NCI-H1417 treated with DMSO at 0.1 percent for 48 hours (cell line): ENCODE results near the gene SMYD3.

ENCODE experiments used
- DNase-seq: peaks from one replicate; lab custom pipeline; 2025; lab: John Stamatoyannopoulos, UW

The SMYD3 gene

DNA sequence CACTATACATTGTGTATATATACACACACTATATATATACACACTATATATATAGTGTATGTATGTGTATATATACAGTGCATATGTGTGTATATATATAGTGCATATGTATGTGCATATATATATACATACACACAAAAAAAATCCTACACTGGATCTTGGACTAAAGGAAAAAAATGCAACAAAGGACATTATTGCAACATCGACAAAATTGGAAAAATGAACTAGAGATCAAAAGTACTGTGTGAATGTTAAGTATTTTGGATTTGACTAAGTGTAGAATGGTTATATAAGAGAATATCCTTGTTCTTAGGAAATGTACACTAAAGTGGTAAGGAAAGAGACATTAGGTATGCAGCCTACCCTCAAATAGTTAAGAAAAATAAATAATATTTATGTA, 36.5 kb downstream of the SMYD3 start:
- DNase-seq: no peak

- DNase-seq: no peak
These were observed 44.1 kb downstream of the SMYD3 start for GRCh38 chr1:246462986-246463385.

DNA sequence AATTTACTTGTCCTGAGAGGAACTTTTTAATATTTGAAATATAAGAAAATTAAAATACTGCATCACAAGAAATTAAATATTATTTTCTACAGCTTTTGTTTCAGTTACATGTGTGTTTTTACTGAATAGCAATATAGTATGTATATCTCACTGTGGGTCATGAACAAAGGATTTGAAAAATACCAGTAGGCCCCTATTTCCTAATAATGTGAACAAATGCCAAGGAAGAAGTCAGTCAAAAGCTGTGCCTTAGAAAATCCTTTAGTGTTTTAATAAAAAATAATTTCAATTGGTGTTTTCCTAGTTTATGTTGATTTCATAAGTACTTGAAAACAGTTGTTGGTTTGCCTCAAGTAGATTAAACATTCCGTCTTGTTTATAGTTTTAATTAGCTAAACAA, 46.7 kb downstream of the SMYD3 start:
- no peak for DNase-seq

GRCh38 chr1:246459221-246459620, 47.9 kb downstream of the SMYD3 start:
- no peak for DNase-seq

DNA sequence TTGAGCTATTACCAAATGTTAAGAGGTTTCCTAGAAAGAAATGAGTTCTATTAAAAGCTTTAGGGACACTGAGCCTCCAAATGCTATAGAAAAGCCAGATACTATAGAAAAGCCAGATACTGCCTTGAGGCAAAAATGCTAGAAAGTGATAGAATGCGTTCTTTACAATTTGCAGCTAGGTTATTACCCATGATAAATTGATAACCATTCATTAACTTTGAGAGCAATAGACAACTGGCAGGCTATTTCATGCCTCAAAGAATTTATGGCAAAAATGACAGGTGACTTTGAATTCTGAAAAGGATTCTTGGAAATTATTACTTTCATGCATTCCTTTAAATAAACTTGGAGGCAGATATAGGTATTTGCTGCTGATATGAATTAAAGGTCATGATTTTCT, 51.6 kb downstream of the SMYD3 start:
- no peak for DNase-seq

DNA sequence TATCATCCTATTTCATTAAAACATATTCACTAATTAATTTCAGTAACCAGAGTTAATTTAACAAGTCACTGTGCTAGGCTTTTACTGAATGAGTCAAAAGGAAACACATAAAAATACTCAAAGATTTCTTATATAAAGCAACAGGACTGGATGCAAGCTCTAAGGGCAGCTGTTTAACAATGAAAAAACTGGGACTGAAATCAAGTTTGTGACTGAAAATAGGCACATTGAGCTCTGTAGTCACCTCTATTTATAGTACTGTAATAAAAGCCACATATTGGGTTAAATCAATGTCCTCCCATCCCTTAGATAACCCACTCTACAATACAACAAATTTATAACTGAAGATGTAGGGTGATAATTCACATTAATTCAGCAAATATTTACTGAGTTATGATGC, 52.4 kb downstream of the SMYD3 start:
- DNase-seq: no peak

DNA sequence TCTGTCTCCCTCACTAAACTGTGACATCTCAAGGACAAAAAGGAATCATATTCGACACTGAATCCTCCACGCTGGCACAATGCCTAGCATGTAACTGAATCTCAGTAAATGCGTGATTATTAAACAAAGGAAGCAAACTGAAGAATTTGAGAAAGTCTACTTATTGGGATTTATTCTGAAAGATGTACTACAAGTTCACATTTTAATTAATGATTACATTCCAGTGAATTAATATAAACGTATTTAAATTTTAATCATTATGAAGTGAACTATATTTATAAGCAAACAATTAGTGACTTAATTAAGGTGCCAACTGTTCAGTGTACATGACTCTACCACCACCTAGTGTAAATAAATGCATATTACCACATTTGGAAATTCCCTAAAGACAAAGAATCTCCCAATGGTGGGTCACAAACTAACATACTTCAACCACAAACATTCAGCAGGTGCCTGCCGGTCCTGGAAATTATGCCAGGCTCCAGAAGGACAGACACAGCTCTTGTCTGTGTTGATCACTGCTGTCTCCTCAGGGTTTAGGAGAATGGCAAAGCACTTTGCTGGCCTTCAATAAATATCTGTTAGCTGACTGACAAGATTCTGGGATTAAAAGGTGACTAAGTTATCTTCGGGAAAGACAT, 56.3 kb downstream of the SMYD3 start:
- peak; percentile 35 for DNase-seq

DNA sequence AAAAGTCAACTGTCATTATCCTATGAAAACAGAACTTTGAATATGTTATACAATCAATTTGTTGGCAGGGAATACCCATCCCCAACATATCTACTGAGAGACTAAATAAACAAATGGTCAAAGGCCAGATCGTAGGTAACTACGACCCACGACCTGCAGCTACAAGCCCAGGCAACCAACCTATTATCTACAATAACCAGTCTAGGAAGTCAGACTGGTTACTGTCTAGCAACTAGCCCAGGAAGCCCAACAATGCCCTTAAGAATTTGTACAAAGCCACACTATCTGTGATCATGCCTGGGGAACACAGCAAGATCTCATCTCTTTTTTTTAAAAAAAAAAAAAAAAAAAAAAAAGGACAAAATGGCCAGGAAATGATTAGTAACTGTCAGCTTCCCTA, 58.7 kb downstream of the SMYD3 start:
- DNase-seq: no peak

- DNase-seq: no peak
These were observed 59.6 kb downstream of the SMYD3 start for GRCh38 chr1:246447501-246447900.

DNA sequence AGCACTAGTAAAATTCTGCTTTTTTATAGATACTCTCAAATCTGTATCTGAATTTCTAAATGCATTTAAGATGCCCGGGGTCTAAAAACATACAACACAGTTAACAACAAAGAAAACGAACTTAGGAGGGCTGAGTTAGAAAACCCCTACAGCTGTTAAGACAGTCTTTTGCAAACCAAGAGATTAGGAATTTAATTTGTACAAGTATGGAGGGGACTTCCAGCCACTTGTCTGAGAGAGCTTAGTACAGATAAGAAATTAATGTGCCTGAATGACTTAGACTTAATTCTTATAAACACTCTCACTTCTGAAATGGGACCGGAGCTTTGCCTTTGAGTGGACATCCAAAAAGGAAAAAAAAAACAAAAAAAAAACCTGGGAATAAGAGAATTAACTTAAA, 61.6 kb downstream of the SMYD3 start:
- DNase-seq: no peak

GRCh38 chr1:246444617-246445016, 62.5 kb downstream of the SMYD3 start:
- DNase-seq: no peak

DNA sequence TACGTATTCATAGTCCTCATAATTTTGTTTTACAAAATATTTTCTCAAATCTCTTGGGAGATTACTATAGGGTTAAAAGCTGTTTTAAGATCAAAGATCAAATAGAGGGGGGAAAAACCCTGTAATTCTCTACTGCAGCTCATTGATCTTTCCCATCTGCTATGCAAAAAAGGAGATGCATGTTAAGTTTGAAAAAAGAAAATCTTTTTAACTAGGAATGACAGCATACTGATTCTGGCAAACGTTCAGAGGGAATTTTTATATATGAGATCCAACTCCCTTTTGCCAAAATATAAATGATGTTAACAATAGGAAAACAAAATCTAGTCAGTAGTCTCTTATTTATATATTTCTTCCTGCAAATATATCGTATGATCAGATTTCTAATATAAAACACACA, 69.1 kb downstream of the SMYD3 start:
- no peak for DNase-seq

- no peak for DNase-seq
These were observed 71.5 kb downstream of the SMYD3 start for GRCh38 chr1:246435421-246436041.

DNA sequence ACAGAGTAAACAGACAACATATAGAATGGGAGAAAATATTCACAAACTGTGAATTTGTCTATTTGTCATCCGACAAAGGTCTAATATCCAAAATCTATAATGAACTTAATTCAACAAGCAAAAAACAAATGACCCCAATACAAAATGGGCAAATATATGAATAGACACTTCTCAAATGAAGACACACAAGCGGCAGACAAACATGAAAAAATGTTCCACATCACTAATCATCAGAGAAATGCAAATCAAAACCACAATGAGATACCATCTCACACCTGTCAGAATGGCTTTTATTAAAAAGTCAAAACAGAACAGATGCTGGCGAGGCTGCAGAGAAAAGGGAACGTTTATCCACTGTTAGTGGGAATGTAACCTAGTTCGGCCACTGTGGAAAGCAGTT, 72.7 kb downstream of the SMYD3 start:
- DNase-seq: no peak

DNA sequence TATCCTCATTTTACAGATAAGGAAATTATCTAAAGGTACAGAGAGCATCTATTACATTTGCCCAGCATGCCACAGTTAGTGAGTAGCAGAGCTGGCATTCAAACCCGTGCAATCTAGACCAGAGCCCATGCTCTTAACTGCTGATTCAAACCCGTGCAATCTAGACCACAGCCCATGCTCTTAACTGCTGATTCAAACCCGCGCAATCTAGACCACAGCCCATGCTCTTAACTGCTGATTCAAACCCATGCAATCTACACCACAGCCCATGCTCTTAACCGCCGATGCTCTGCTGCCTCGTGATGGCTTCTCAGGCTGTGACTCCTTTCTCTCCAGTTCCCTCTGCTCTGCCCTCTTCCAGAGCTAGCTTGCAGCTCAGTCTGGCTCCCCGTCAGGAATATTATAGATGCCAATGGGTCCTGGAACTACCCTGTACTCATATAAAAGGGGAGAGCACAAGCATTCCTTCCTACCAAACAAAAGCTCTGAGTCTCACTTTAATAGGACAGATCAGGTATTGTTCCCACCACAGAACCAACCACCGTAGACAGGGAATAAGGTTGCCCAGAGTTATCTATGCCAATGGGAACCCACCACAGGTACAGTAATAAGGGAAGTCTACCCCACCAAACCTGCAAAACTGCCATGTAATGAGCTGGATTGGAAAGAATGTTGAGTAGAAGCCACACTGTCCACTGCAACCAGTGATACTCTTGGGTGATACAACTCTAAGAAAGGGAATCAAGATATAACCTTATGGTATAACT, 78.4 kb downstream of the SMYD3 start:
- DNase-seq: no peak

GRCh38 chr1:246427611-246428010, 79.5 kb downstream of the SMYD3 start:
- DNase-seq: no peak

DNA sequence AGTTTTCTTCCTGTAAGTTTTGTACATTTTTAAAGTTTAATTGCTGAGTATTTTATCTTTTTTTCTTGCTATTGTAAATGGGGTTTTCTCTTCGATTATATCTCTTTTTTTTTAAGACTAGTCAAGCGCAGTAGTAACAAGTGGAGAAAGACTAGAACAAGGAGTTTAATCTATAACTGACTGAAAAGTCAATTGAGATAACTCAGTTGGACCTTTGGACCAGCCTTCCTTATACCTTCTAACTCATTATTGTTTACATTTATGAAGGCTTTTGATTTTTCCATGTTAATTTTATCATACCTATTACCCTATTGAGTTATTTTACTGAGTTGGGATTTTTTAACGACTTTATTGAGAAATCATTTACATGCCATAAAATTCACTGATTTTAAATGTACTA, 81.2 kb downstream of the SMYD3 start:
- no peak for DNase-seq

DNA sequence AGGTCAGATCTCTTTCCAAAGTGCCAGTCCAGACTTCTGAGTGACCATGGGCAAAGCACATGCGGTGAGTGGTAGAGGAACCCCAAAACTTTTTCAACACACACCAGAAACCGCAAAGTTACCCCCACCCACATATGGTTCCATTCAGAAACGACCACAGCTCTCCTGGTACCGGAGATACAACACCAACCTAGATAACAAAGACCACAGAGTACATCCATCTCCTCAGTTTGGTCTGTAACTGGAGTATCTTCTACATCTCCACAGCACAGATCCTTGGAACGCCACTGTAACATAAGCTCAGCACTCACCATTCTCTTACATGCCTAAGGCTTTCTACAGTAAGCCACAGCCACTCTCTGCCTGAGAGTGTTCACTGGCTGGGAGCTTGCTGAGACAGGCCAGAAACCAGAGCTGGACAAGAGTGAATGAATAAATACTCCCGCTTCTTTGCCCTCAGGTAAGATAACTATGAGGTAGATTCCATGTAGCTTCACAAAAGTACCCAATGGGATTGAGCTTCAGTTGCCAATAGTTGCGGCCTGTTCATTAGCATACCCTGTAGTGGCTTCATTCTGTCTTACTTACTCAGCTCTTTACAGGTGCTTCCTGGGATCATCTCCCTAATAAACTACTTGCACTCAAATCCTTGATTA, 81.8 kb downstream of the SMYD3 start:
- no peak for DNase-seq

- DNase-seq: no peak
These were observed 86.8 kb downstream of the SMYD3 start for GRCh38 chr1:246420300-246420699.

DNA sequence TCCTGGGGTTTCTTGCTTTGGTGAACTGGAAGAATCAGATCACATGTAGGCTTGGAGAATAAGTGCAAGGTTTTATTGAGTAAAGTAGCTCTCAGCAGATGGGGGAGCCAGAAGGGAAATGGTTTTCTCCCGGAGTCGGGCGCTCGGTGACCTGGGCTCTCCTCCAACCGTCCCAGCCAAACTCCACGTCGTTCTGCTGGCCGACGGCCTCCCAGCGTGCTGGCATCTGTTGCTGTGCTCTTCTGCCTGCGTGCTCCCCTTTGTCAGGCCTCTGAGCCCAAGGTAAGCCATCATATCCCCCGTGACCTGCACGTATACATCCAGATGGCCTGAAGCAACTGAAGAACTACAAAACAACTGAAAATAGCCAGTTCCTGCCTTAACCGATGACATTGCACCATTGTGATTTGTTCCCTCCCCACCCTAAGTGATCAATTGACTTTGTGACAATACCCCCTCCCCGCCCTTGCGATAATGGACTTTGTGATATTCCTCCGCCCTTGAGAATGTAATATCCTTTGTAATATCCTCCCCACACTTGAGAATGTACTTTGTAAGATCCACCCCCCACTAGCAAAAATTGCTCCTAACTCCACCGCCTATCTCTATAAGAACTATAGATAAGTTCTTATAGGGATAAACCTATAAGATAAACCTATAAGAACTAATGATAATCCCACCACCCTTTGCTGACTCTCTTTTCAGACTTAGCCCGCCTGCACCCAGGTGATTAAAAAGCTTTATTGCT, 88.3 kb downstream of the SMYD3 start:
- no peak for DNase-seq

- no peak for DNase-seq
These were observed 89.1 kb downstream of the SMYD3 start for GRCh38 chr1:246417813-246418564.
